Measurements from ENCODE around the gene TRIM37.
"Not testable (repeated sequence)": the region's sequence is repeated elsewhere in the genome, so short reads cannot be mapped to it uniquely, and the experiment has no call there.

Gene TRIM37

GRCh38 chr17:59093145-59093701 is 13.5 kb downstream of the TRIM37 start:
- H3K27ac ChIP-seq (ENCODE audit: low read depth, low read length), result no peak overlapping the region
- no peaks in the 10 kb centered on the region for H3K27me3 ChIP-seq (ENCODE audit: control insufficient read depth in 1 of 2, insufficient read depth in 2 of 2, low read length in 2 of 2)
- peaks cover under 1 to 10% of the 10 kb centered on the region in 2 donors for H3K36me3 ChIP-seq (ENCODE audit: control insufficient read depth in 1 of 2, insufficient read depth in 2 of 2, low read length in 2 of 2)
- no peak overlapping the region for H3K9ac ChIP-seq (ENCODE audit: low read depth in 1 of 2, low read length in 2 of 2)
- H3K9me3 ChIP-seq (ENCODE audit: control insufficient read depth in 1 of 2, low read length in 2 of 2), result no peaks in the 10 kb centered on the region
- no peak overlapping the region for H3K4me3 ChIP-seq (ENCODE audit: low read depth in 1 of 2, low read length in 2 of 2)
- H3K4me1 ChIP-seq (ENCODE audit: control insufficient read depth in 1 of 2, insufficient read depth in 2 of 2, low read length in 2 of 2), result no peaks in the 10 kb centered on the region

DNA sequence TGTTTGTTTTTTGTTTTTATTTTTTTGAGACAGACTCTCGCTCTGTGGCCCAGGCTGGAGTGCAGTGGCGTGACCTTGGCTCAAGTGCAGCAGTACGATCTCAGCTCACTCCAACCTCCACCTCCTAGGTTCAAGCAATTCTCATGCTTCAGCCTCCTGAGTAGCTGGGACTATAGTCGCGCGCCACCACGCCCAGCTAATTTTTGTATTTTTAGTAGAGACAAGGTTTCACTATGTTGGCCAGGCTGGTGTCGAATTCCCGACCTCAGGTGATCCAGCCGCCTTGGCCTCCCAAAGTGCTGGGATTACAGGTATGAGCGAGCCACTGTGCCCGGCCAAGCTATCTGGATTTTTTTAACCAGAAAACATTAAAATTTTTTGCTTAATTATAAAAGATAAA is 16.1 kb downstream of the TRIM37 start:
- not testable (repeated sequence) for H3K4me1 ChIP-seq (ENCODE audit: control insufficient read depth in 1 of 2, insufficient read depth in 2 of 2, low read length in 2 of 2); H3K4me3 ChIP-seq (ENCODE audit: low read depth in 1 of 2, low read length in 2 of 2); H3K9me3 ChIP-seq (ENCODE audit: control insufficient read depth in 1 of 2, low read length in 2 of 2); H3K9ac ChIP-seq (ENCODE audit: low read depth in 1 of 2, low read length in 2 of 2); H3K27ac ChIP-seq (ENCODE audit: low read depth, low read length); H3K27me3 ChIP-seq (ENCODE audit: control insufficient read depth in 1 of 2, insufficient read depth in 2 of 2, low read length in 2 of 2)
- peaks cover 9 to 26% of the 10 kb centered on the region in 2 donors for H3K36me3 ChIP-seq (ENCODE audit: control insufficient read depth in 1 of 2, insufficient read depth in 2 of 2, low read length in 2 of 2)

GRCh38 chr17:59084154-59084553 is 22.5 kb downstream of the TRIM37 start:
- H3K36me3 ChIP-seq (ENCODE audit: control insufficient read depth in 1 of 2, insufficient read depth in 2 of 2, low read length in 2 of 2), result peaks cover 14 to 36% of the 10 kb centered on the region in 2 donors
- H3K9ac ChIP-seq (ENCODE audit: low read depth in 1 of 2, low read length in 2 of 2), result no peak overlapping the region
- H3K27me3 ChIP-seq (ENCODE audit: control insufficient read depth in 1 of 2, insufficient read depth in 2 of 2, low read length in 2 of 2), result no peaks in the 10 kb centered on the region
- no peak overlapping the region for H3K27ac ChIP-seq (ENCODE audit: low read depth, low read length)
- no peaks in the 10 kb centered on the region for H3K9me3 ChIP-seq (ENCODE audit: control insufficient read depth in 1 of 2, low read length in 2 of 2)
- H3K4me3 ChIP-seq (ENCODE audit: low read depth in 1 of 2, low read length in 2 of 2), result no peak overlapping the region
- H3K4me1 ChIP-seq (ENCODE audit: control insufficient read depth in 1 of 2, insufficient read depth in 2 of 2, low read length in 2 of 2), result no peaks in the 10 kb centered on the region

DNA sequence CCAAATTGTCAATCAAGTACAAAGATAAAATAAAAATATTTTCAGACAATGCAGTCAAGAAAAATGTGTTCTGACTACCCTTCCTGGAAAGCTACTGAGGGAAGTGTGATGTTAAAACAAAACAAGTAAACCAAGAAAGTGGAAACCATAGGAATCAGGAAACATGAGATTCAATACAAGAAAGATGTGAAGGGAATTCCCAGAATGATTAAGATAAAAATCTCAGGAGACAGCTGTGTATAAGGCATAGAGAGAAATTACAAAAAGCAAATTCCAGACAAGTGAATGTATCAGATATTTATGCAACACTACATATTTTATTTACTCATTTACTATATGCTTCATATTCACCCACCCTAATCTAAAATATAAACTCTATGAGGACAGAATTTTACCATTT is 32.2 kb downstream of the TRIM37 start:
- Histone ChIP-seq H3K9me3 (ENCODE audit: control insufficient read depth in 1 of 2, low read length in 2 of 2) (no peaks in the 10 kb centered on the region), H3K27ac (ENCODE audit: low read depth, low read length) (no peak overlapping the region), H3K27me3 (ENCODE audit: control insufficient read depth in 1 of 2, insufficient read depth in 2 of 2, low read length in 2 of 2) (no peaks in the 10 kb centered on the region), H3K4me1 (ENCODE audit: control insufficient read depth in 1 of 2, insufficient read depth in 2 of 2, low read length in 2 of 2) (no peaks in the 10 kb centered on the region), H3K9ac (ENCODE audit: low read depth in 1 of 2, low read length in 2 of 2) (no peak overlapping the region), H3K4me3 (ENCODE audit: low read depth in 1 of 2, low read length in 2 of 2) (no peak overlapping the region), H3K36me3 (ENCODE audit: control insufficient read depth in 1 of 2, insufficient read depth in 2 of 2, low read length in 2 of 2) (peaks cover 20 to 28% of the 10 kb centered on the region in 2 donors)

DNA sequence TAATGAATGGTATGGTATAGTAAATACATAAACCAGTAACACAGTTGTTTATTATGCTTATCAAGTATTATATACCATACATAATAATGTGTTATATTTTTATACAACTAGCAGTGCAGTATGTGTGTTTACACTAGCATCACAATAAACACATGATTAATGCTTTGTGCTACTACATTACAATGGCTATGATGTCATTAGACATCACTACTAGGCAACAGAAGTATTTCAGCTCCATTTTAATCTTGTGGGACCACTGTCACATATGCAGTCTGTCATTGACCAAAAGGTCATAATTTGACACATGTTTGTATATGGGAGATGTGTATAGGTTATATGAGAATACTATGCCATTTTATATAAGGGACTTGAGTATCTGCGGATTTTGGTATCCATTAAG is 32.7 kb downstream of the TRIM37 start:
- Histone ChIP-seq H3K4me3 (ENCODE audit: low read depth in 1 of 2, low read length in 2 of 2) (no peak overlapping the region), H3K27me3 (ENCODE audit: control insufficient read depth in 1 of 2, insufficient read depth in 2 of 2, low read length in 2 of 2) (no peaks in the 10 kb centered on the region), H3K27ac (ENCODE audit: low read depth, low read length) (no peak overlapping the region), H3K9me3 (ENCODE audit: control insufficient read depth in 1 of 2, low read length in 2 of 2) (no peaks in the 10 kb centered on the region), H3K9ac (ENCODE audit: low read depth in 1 of 2, low read length in 2 of 2) (no peak overlapping the region), H3K36me3 (ENCODE audit: control insufficient read depth in 1 of 2, insufficient read depth in 2 of 2, low read length in 2 of 2) (peaks cover 17 to 26% of the 10 kb centered on the region in 2 donors), H3K4me1 (ENCODE audit: control insufficient read depth in 1 of 2, insufficient read depth in 2 of 2, low read length in 2 of 2) (no peaks in the 10 kb centered on the region)

GRCh38 chr17:59069856-59070255 is 36.8 kb downstream of the TRIM37 start:
- no peak overlapping the region for H3K9ac ChIP-seq (ENCODE audit: low read depth in 1 of 2, low read length in 2 of 2)
- peaks cover 18 to 22% of the 10 kb centered on the region in 2 donors for H3K36me3 ChIP-seq (ENCODE audit: control insufficient read depth in 1 of 2, insufficient read depth in 2 of 2, low read length in 2 of 2)
- no peaks in the 10 kb centered on the region for H3K27me3 ChIP-seq (ENCODE audit: control insufficient read depth in 1 of 2, insufficient read depth in 2 of 2, low read length in 2 of 2)
- no peak overlapping the region for H3K4me3 ChIP-seq (ENCODE audit: low read depth in 1 of 2, low read length in 2 of 2)
- no peaks in the 10 kb centered on the region for H3K9me3 ChIP-seq (ENCODE audit: control insufficient read depth in 1 of 2, low read length in 2 of 2)
- no peak overlapping the region for H3K27ac ChIP-seq (ENCODE audit: low read depth, low read length)
- no peaks in the 10 kb centered on the region for H3K4me1 ChIP-seq (ENCODE audit: control insufficient read depth in 1 of 2, insufficient read depth in 2 of 2, low read length in 2 of 2)

DNA sequence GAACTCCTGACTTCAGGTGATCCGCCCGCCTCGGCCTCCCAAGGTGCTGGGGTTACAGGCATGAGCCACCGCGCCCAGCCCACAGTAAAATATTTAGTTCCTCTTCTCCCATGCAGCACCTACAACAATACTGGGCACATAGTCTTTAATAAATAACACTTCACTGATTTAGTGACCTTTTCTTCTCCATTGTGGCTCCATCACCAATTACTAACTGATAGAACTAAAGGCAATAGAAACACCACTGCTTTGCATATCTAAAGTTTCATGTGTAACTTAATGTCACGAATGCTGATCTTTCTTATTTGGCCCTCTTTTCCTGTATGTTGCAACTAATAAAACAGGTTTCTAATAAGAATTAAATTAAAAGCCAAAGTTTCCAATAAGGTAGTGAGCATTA is 38.9 kb downstream of the TRIM37 start:
- Histone ChIP-seq H3K27ac (ENCODE audit: low read depth, low read length) (no peak overlapping the region), H3K4me1 (ENCODE audit: control insufficient read depth in 1 of 2, insufficient read depth in 2 of 2, low read length in 2 of 2) (no peaks in the 10 kb centered on the region), H3K9me3 (ENCODE audit: control insufficient read depth in 1 of 2, low read length in 2 of 2) (no peaks in the 10 kb centered on the region), H3K36me3 (ENCODE audit: control insufficient read depth in 1 of 2, insufficient read depth in 2 of 2, low read length in 2 of 2) (peaks cover 16 to 24% of the 10 kb centered on the region in 2 donors), H3K9ac (ENCODE audit: low read depth in 1 of 2, low read length in 2 of 2) (no peak overlapping the region), H3K27me3 (ENCODE audit: control insufficient read depth in 1 of 2, insufficient read depth in 2 of 2, low read length in 2 of 2) (no peaks in the 10 kb centered on the region), H3K4me3 (ENCODE audit: low read depth in 1 of 2, low read length in 2 of 2) (no peak overlapping the region)

DNA sequence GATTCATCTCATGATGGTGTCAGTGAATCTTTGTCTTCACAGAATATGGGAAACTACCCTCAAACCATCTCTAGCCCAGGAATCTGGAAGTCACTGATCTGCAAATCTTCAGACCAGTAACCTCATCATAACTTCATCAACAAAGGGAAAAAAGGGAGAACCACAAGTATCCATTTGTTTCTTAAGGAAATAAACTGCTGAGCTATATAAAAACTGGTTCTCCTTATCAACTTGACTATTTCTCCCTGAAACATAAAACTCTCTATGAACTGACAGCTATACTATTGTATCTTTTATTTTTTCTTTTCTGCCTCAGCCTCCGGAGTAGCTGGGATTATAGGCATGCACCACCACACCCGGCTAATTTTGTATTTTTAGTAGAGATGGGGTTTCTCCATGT is 39.3 kb downstream of the TRIM37 start:
- Histone ChIP-seq H3K9me3 (ENCODE audit: control insufficient read depth in 1 of 2, low read length in 2 of 2) (no peaks in the 10 kb centered on the region), H3K9ac (ENCODE audit: low read depth in 1 of 2, low read length in 2 of 2) (no peak overlapping the region), H3K27me3 (ENCODE audit: control insufficient read depth in 1 of 2, insufficient read depth in 2 of 2, low read length in 2 of 2) (no peaks in the 10 kb centered on the region), H3K36me3 (ENCODE audit: control insufficient read depth in 1 of 2, insufficient read depth in 2 of 2, low read length in 2 of 2) (peaks cover 19 to 24% of the 10 kb centered on the region in 2 donors), H3K4me1 (ENCODE audit: control insufficient read depth in 1 of 2, insufficient read depth in 2 of 2, low read length in 2 of 2) (no peaks in the 10 kb centered on the region), H3K4me3 (ENCODE audit: low read depth in 1 of 2, low read length in 2 of 2) (no peak overlapping the region), H3K27ac (ENCODE audit: low read depth, low read length) (no peak overlapping the region)

GRCh38 chr17:59062509-59062908 is 44.2 kb downstream of the TRIM37 start:
- H3K36me3 ChIP-seq (ENCODE audit: control insufficient read depth in 1 of 2, insufficient read depth in 2 of 2, low read length in 2 of 2), result peaks cover 15 to 23% of the 10 kb centered on the region in 2 donors
- H3K4me1 ChIP-seq (ENCODE audit: control insufficient read depth in 1 of 2, insufficient read depth in 2 of 2, low read length in 2 of 2), result no peaks in the 10 kb centered on the region
- no peak overlapping the region for H3K27ac ChIP-seq (ENCODE audit: low read depth, low read length)
- no peaks in the 10 kb centered on the region for H3K9me3 ChIP-seq (ENCODE audit: control insufficient read depth in 1 of 2, low read length in 2 of 2)
- no peaks in the 10 kb centered on the region for H3K27me3 ChIP-seq (ENCODE audit: control insufficient read depth in 1 of 2, insufficient read depth in 2 of 2, low read length in 2 of 2)
- H3K4me3 ChIP-seq (ENCODE audit: low read depth in 1 of 2, low read length in 2 of 2), result no peak overlapping the region
- no peak overlapping the region for H3K9ac ChIP-seq (ENCODE audit: low read depth in 1 of 2, low read length in 2 of 2)

GRCh38 chr17:59056857-59057256 is 49.8 kb downstream of the TRIM37 start:
- Histone ChIP-seq H3K4me1 (ENCODE audit: control insufficient read depth in 1 of 2, insufficient read depth in 2 of 2, low read length in 2 of 2) (no peaks in the 10 kb centered on the region), H3K36me3 (ENCODE audit: control insufficient read depth in 1 of 2, insufficient read depth in 2 of 2, low read length in 2 of 2) (peaks cover 14% of the 10 kb centered on the region in 2 donors), H3K9ac (ENCODE audit: low read depth in 1 of 2, low read length in 2 of 2) (no peak overlapping the region), H3K27me3 (ENCODE audit: control insufficient read depth in 1 of 2, insufficient read depth in 2 of 2, low read length in 2 of 2) (no peaks in the 10 kb centered on the region), H3K9me3 (ENCODE audit: control insufficient read depth in 1 of 2, low read length in 2 of 2) (no peaks in the 10 kb centered on the region), H3K4me3 (ENCODE audit: low read depth in 1 of 2, low read length in 2 of 2) (no peak overlapping the region), H3K27ac (ENCODE audit: low read depth, low read length) (no peak overlapping the region)

GRCh38 chr17:59049798-59050197 is 56.9 kb downstream of the TRIM37 start:
- no peak overlapping the region for H3K27ac ChIP-seq (ENCODE audit: low read depth, low read length)
- H3K9me3 ChIP-seq (ENCODE audit: control insufficient read depth in 1 of 2, low read length in 2 of 2), result no peaks in the 10 kb centered on the region
- H3K4me1 ChIP-seq (ENCODE audit: control insufficient read depth in 1 of 2, insufficient read depth in 2 of 2, low read length in 2 of 2), result no peaks in the 10 kb centered on the region
- peaks cover 6 to 19% of the 10 kb centered on the region in 2 donors for H3K36me3 ChIP-seq (ENCODE audit: control insufficient read depth in 1 of 2, insufficient read depth in 2 of 2, low read length in 2 of 2)
- no peak overlapping the region for H3K4me3 ChIP-seq (ENCODE audit: low read depth in 1 of 2, low read length in 2 of 2)
- no peaks in the 10 kb centered on the region for H3K27me3 ChIP-seq (ENCODE audit: control insufficient read depth in 1 of 2, insufficient read depth in 2 of 2, low read length in 2 of 2)
- H3K9ac ChIP-seq (ENCODE audit: low read depth in 1 of 2, low read length in 2 of 2), result no peak overlapping the region

Measured in duodenal mucosa (tissue), 2 donors.